Parathyroid adenoma (tissue), 2 donors: ENCODE results near the gene ALG2.
"Not testable (repeated sequence)": the region's sequence is repeated elsewhere in the genome, so short reads cannot be mapped to it uniquely, and the experiment has no call there.

Experiments
- H2AFZ ChIP-seq: fragments of 300-600 bp; sonication (generic); one replicate; pipeline ENCODE4 v1.7.0; 2017; ENCODE audit warnings: antibody characterized with exemption, mild to moderate bottlenecking
- H3K27ac ChIP-seq: fragments of 300-600 bp; sonication (generic); one replicate; pipeline ENCODE4 v1.7.0; 2017
- H3K27me3 ChIP-seq: fragments of 300-600 bp; sonication (generic); one replicate; pipeline ENCODE4 v1.7.0; 2017; ENCODE audit warnings: low read length; ENCODE audit not compliant: control insufficient read depth, insufficient read depth
- H3K36me3 ChIP-seq: fragments of 300-600 bp; sonication (generic); one replicate; pipeline ENCODE4 v1.7.0; 2017; ENCODE audit warnings: low read length; ENCODE audit not compliant: control insufficient read depth, insufficient read depth
- H3K4me1 ChIP-seq: fragments of 300-600 bp; sonication (generic); one replicate; pipeline ENCODE4 v1.7.0; 2017; ENCODE audit warnings: control low read depth
- H3K4me2 ChIP-seq: fragments of 300-600 bp; sonication (generic); one replicate; pipeline ENCODE4 v1.7.0; 2017; ENCODE audit warnings: low read length
- H3K4me3 ChIP-seq: fragments of 300-600 bp; sonication (generic); one replicate; pipeline ENCODE4 v1.7.0; 2017; ENCODE audit warnings: low read depth, low read length
- H3K79me2 ChIP-seq: fragments of 300-600 bp; sonication (generic); one replicate; pipeline ENCODE4 v1.7.0; 2017; ENCODE audit warnings: control low read depth
- H3K9ac ChIP-seq: fragments of 300-600 bp; sonication (generic); one replicate; pipeline ENCODE4 v1.7.0; 2017; ENCODE audit warnings: mild to moderate bottlenecking
- H3K9me3 ChIP-seq: fragments of 300-600 bp; sonication (generic); one replicate; pipeline ENCODE4 v1.7.0; 2017; ENCODE audit warnings: low read length; ENCODE audit not compliant: control insufficient read depth
- CTCF ChIP-seq: fragments of 300-600 bp; sonication (generic); IDR thresholded peaks from one replicate; pipeline ENCODE4 v1.7.0; 2017; ENCODE audit warnings: antibody characterized with exemption, mild to moderate bottlenecking
- donor health status: primary hyperparathyroidism.

The ALG2 gene

GRCh38 chr9:99197987-99198386 lies 23.8 kb downstream of the ALG2 start:
- Histone ChIP-seq H3K4me2 (no peak overlapping the region), H3K36me3 (no peaks in the 10 kb centered on the region), H3K4me1 (no peaks in the 10 kb centered on the region), H3K79me2 (no peaks in the 10 kb centered on the region), H3K27me3 (no peaks in the 10 kb centered on the region), H3K27ac (no peak overlapping the region), H3K4me3 (no peak overlapping the region), H3K9ac (no peak overlapping the region), H2AFZ (no peak overlapping the region), H3K9me3 (no peaks in the 10 kb centered on the region)
- no peak for TF ChIP-seq CTCF

GRCh38 chr9:99197124-99197630 lies 24.6 kb downstream of the ALG2 start:
- Histone ChIP-seq H3K4me1 (no peaks in the 10 kb centered on the region), H3K9me3 (no peaks in the 10 kb centered on the region), H3K4me2 (no peak overlapping the region), H3K27me3 (no peaks in the 10 kb centered on the region), H3K27ac (no peak overlapping the region), H3K36me3 (no peaks in the 10 kb centered on the region), H2AFZ (no peak overlapping the region), H3K4me3 (no peak overlapping the region), H3K9ac (no peak overlapping the region), H3K79me2 (no peaks in the 10 kb centered on the region)
- TF ChIP-seq CTCF, result no peak

- not testable (repeated sequence) for H3K9ac ChIP-seq, H3K27me3 ChIP-seq, H3K9me3 ChIP-seq, H3K79me2 ChIP-seq, H3K36me3 ChIP-seq, H3K4me3 ChIP-seq, H3K27ac ChIP-seq, H2AFZ ChIP-seq, H3K4me1 ChIP-seq, H3K4me2 ChIP-seq
Measured at GRCh38 chr9:99196484-99196883, 25.3 kb downstream of the ALG2 start.

- H3K79me2 ChIP-seq, result no peaks in the 10 kb centered on the region
- H3K36me3 ChIP-seq, result no peaks in the 10 kb centered on the region
- no peak overlapping the region for H2AFZ ChIP-seq
- H3K9me3 ChIP-seq, result no peaks in the 10 kb centered on the region
- H3K9ac ChIP-seq, result no peak overlapping the region
- H3K27ac ChIP-seq, result no peak overlapping the region
- no peak overlapping the region for H3K4me2 ChIP-seq
- no peak overlapping the region for H3K4me3 ChIP-seq
- H3K4me1 ChIP-seq, result no peaks in the 10 kb centered on the region
- TF ChIP-seq CTCF, result no peak
- H3K27me3 ChIP-seq, result no peaks in the 10 kb centered on the region
Measured at GRCh38 chr9:99193466-99193821, 28.3 kb downstream of the ALG2 start.

- H3K79me2 ChIP-seq, result no peaks in the 10 kb centered on the region
- H3K4me1 ChIP-seq, result no peaks in the 10 kb centered on the region
- no peak overlapping the region for H3K9ac ChIP-seq
- H3K4me3 ChIP-seq, result no peak overlapping the region
- no peak overlapping the region for H3K27ac ChIP-seq
- no peak overlapping the region for H3K4me2 ChIP-seq
- no peaks in the 10 kb centered on the region for H3K27me3 ChIP-seq
- TF ChIP-seq CTCF, result no peak
- no peak overlapping the region for H2AFZ ChIP-seq
- no peaks in the 10 kb centered on the region for H3K36me3 ChIP-seq
- no peaks in the 10 kb centered on the region for H3K9me3 ChIP-seq
Measured at GRCh38 chr9:99192786-99193465, 28.8 kb downstream of the ALG2 start.
